ENCODE data around the gene CPD. TPM values are rescaled to one million over a fixed set of nuclear protein-coding genes. Genes with fewer than 3 reads are reported as not detected.

CPD gene
- total and polyA plus RNA-seq, 7 donors, result 3.9 to 99.5 (median 33.7) TPM

DNA sequence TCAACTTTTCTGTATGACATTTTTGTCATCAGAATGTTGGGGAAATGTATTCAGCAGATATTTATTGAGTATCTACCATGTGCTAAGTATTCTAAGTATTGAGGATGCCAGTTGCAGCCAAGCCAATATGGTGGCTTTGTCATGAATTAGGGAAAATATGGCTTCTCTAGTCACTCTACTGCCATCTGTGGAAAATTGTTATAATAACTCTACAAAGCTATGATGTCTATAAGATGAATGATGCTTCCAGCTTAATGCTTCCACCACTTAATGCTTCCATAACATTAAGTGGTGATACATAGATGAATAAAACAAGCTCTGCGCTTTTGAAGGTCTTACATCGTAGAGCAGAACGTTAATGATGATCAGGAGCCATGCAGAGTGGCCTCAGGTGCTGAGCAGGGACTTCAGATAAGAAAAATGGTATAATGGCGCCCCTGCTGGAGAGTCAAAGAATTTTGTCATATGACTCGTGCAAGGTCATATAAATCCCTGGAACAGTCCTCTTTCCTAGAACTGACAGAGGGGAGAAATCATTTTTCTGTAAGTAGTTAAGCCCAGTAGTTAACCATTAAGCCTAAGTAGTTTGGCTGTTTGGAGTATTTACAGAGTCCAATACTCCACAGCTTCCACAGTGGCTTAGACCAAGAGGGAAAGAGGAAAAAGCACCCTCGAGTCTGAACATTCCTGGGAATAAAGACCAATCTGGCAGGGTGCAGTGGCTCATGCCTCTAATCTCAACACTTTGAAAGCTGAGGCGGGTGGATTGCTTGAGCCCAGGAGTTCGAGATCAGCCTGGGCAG lies 42.2 kb upstream of the CPD start:
- 13 to 40% methylated on average over 8 of the region's 8 CpGs for WGBS, 2 donors
- TF ChIP-seq POLR2AphosphoS5 (IDR thresholded peaks at IDR 0.05), result no peak
- no peak for TF ChIP-seq POLR2A (IDR thresholded peaks at IDR 0.05)
- TF ChIP-seq, protein P1, sequence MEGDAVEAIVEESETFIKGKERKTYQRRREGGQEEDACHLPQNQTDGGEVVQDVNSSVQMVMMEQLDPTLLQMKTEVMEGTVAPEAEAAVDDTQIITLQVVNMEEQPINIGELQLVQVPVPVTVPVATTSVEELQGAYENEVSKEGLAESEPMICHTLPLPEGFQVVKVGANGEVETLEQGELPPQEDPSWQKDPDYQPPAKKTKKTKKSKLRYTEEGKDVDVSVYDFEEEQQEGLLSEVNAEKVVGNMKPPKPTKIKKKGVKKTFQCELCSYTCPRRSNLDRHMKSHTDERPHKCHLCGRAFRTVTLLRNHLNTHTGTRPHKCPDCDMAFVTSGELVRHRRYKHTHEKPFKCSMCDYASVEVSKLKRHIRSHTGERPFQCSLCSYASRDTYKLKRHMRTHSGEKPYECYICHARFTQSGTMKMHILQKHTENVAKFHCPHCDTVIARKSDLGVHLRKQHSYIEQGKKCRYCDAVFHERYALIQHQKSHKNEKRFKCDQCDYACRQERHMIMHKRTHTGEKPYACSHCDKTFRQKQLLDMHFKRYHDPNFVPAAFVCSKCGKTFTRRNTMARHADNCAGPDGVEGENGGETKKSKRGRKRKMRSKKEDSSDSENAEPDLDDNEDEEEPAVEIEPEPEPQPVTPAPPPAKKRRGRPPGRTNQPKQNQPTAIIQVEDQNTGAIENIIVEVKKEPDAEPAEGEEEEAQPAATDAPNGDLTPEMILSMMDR (IDR thresholded peaks at IDR 0.05), result peak in 1 of 4 experiments; percentile 54
- TF ChIP-seq EP300 (IDR thresholded peaks at IDR 0.05), result no peak
- H3K27ac ChIP-seq, result no peak overlapping the region
- H3K36me3 ChIP-seq, result no peaks in the 10 kb centered on the region
- no peaks in the 10 kb centered on the region for H3K9me3 ChIP-seq
- DNase-seq, result no peak
- intact Hi-C loops (cut with DNase I), result no loop called here
- H3K4me1 ChIP-seq, result peaks cover 0 to 13% (median 10%) of the 10 kb centered on the region in 4 donors
- H3K27me3 ChIP-seq, result no peaks in the 10 kb centered on the region
- H3K4me3 ChIP-seq, result no peak overlapping the region

DNA sequence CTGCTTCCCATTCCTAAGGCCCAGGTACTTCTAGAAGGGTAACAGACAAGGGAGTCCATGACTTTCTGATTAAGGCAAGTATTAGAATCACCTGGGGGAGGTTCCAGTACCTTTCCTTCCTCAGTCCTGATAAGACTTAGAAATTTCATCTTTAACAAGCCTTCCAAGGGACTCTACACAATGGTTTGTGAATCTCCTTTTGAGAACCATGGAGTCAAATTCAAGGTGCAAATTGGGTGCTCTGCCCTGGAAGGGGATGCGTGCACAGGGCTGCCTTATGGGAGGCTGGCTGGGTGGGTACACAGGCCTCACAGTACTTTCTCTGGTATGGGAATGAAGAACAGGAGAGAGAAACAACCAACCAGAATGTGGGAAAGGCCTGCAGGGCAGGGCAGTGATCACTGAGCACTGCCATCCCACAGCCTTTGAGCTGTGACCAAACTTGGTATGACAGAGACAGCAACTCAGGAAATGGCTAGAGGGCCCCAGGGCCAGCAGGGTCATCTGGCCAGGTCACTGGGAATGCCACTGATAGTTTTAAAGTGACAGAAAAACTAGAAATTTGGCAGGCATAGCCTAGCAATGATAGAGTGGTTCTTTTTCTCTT lies 41.2 kb upstream of the CPD start:
- no peaks in the 10 kb centered on the region for H3K27me3 ChIP-seq
- intact Hi-C loops (cut with DNase I), result no loop called here
- DNase-seq, result no peak
- no peaks in the 10 kb centered on the region for H3K36me3 ChIP-seq
- peaks cover 0 to 13% (median 10%) of the 10 kb centered on the region in 4 donors for H3K4me1 ChIP-seq
- WGBS, 2 donors, result 94 to 100% methylated on average over 1 of the region's 1 CpG
- no peaks in the 10 kb centered on the region for H3K9me3 ChIP-seq
- H3K4me3 ChIP-seq, result no peak overlapping the region
- H3K27ac ChIP-seq, result no peak overlapping the region
- TF ChIP-seq POLR2AphosphoS5 (IDR thresholded peaks at IDR 0.05) (no peak), EP300 (IDR thresholded peaks at IDR 0.05) (no peak), POLR2A (IDR thresholded peaks at IDR 0.05) (no peak)
- TF ChIP-seq, protein P1 (IDR thresholded peaks at IDR 0.05), result no peak

DNA sequence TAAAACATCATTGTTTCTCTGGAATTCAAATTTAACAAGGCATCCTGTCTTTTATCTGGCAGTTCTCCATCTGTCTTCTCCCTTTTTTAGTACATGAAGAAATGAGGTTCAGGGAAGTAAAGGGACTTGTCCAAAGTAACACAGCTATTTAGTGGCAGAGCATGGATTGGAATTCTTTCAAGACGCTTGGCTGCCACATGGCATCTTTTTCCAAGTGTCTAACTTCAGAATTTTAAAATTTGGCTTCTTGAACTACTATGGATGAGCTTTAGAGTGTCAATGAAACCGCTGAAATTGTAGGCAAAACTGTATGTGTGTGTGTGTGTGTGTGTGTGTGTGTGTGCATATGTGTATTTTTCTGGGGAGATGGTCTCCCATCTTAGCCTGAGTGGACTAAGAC lies 39.6 kb upstream of the CPD start:
- intact Hi-C loops (cut with DNase I), result no loop called here
- Histone ChIP-seq H3K36me3 (no peaks in the 10 kb centered on the region), H3K27me3 (no peaks in the 10 kb centered on the region), H3K9me3 (no peaks in the 10 kb centered on the region), H3K4me1 (peaks cover 0 to 13% (median 10%) of the 10 kb centered on the region in 4 donors), H3K27ac (no peak overlapping the region), H3K4me3 (no peak overlapping the region)
- DNase-seq, result no peak
- WGBS, 2 donors, result 85 to 87% methylated on average over 2 of the region's 2 CpGs
- TF ChIP-seq EP300 (IDR thresholded peaks at IDR 0.05), result no peak
- TF ChIP-seq POLR2A (IDR thresholded peaks at IDR 0.05), result no peak
- TF ChIP-seq POLR2AphosphoS5 (IDR thresholded peaks at IDR 0.05), result no peak
- TF ChIP-seq, protein P1 (IDR thresholded peaks at IDR 0.05), result no peak

DNA sequence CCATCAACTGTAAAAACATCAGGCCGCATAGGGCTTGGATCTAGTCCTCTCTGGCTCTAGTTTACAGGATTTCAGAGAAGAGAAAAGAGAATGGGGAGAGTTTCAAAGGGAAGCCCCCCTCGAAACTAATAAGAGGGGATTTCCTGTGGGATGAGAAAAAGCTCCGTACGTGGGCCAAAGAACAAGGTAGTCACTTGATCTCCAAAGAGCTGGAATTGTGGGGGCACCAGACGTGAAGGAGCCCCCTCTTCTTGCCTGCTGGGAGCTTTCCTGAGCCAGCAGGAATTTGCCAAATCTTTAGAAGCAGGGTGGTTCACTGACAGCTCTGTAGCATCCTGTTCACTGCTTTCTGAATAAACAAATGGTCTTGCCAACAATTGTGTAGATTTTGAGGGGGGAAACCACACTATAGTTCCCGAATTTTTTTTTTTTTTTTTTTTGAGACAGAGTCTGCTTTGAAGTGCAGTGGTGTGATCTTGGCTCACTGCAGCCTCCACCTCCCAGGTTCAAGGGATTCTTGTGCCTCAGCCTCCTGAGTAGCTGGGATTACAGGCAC lies 37.8 kb upstream of the CPD start:
- Histone ChIP-seq H3K4me3 (no peak overlapping the region), H3K4me1 (peaks cover 0 to 13% (median 10%) of the 10 kb centered on the region in 4 donors), H3K9me3 (no peaks in the 10 kb centered on the region), H3K27ac (peak overlapping the region; percentile 34 to 74 (median 52)), H3K36me3 (no peaks in the 10 kb centered on the region), H3K27me3 (no peaks in the 10 kb centered on the region)
- TF ChIP-seq EP300 (IDR thresholded peaks at IDR 0.05), result no peak
- no peak for TF ChIP-seq POLR2A (IDR thresholded peaks at IDR 0.05)
- TF ChIP-seq, protein P1 (IDR thresholded peaks at IDR 0.05), result no peak
- no peak for TF ChIP-seq POLR2AphosphoS5 (IDR thresholded peaks at IDR 0.05)
- no peak for DNase-seq
- WGBS, 2 donors, result 62 to 65% methylated on average over 6 of the region's 6 CpGs
- intact Hi-C loops (cut with DNase I), result no loop called here

Measured in sigmoid colon (tissue), 7 donors.